OCI-LY3 (cell line): ENCODE measurements around the gene UBE2L3.

Experiments
- CTCF ChIP-seq: fragments of 200-600, 300-600 bp; sonication (generic); IDR thresholded peaks from 2 replicates; pipeline ENCODE4 v1.5.1; 2014; ENCODE audit warnings: antibody characterized with exemption, low read length, low read depth
- EZH2phosphoT487 ChIP-seq: fragments of 200-600 bp; shearing (Covaris generic); IDR thresholded peaks from 2 replicates; pipeline ENCODE4 v1.6.1; 2018; ENCODE audit warnings: antibody characterized with exemption, mixed run types, low read depth

- no peak for TF ChIP-seq CTCF
- no peak for TF ChIP-seq EZH2phosphoT487
Observed at GRCh38 chr22:21582801-21583740, 15.6 kb downstream of the UBE2L3 start.
